Kidney (tissue), 14 donors: Measurements from ENCODE around the gene ANKRD44. TPM values are rescaled to one million over a fixed set of nuclear protein-coding genes. Genes with fewer than 3 reads are reported as not detected.

Source experiments
- DNase-seq, 5 donors: peaks; one replicate each; pipeline ENCODE4 v3.0.0-alpha.2; 2013 to 2020
- FAIRE-seq: peaks from 2 replicates; lab custom pipeline; 2012; peaks lifted over from hg19 to GRCh38; lab: Jason Lieb, UNC
- H3K27ac ChIP-seq, 2 donors: one replicate each; pipeline ENCODE4 v1.7.0; 2013; ENCODE audit warnings: low read depth in 2 of 2, low read length in 2 of 2, inconsistent platforms in 1 of 2
- H3K27me3 ChIP-seq: one replicate; pipeline ENCODE4 v1.7.1; 2013; ENCODE audit warnings: low read length, inconsistent platforms; ENCODE audit not compliant: control insufficient read depth, insufficient read depth
- H3K36me3 ChIP-seq, 3 donors: one replicate each; pipeline versions ENCODE4 v1.7.0 to v1.7.1; 2013; ENCODE audit warnings: low read length in 3 of 3, control low read depth in 1 of 3, inconsistent platforms in 1 of 3; ENCODE audit not compliant: insufficient read depth in 3 of 3, control insufficient read depth in 2 of 3
- H3K4me1 ChIP-seq, 3 donors: one replicate each; pipeline versions ENCODE4 v1.7.0 to v1.7.1; 2013; ENCODE audit warnings: low read length in 3 of 3, inconsistent platforms in 1 of 3, low read depth in 1 of 3; ENCODE audit not compliant: control insufficient read depth in 2 of 3, insufficient read depth in 2 of 3
- H3K4me3 ChIP-seq, 3 donors: one replicate each; pipeline versions ENCODE4 v1.7.0 to v1.8.1; 2013; ENCODE audit warnings: low read length in 3 of 3, control low read depth in 1 of 3, inconsistent platforms in 1 of 3
- H3K9ac ChIP-seq, 3 donors: one replicate each; pipeline versions ENCODE4 v1.7.0 to v1.7.1; 2013; ENCODE audit warnings: low read length in 3 of 3, control low read depth in 1 of 3, inconsistent platforms in 1 of 3
- H3K9me3 ChIP-seq, 3 donors: one replicate each; pipeline versions ENCODE4 v1.7.0 to v1.7.1; 2013; ENCODE audit warnings: low read length in 3 of 3, control low read depth in 1 of 3, inconsistent platforms in 1 of 3; ENCODE audit not compliant: control insufficient read depth in 2 of 3, insufficient read depth in 1 of 3
- intact Hi-C: fragments of 100-400 bp; cut with DNase I; formaldehyde crosslinking; loops from one replicate; pipeline ENCODE4 v1.11.1; 2022
- polyA plus RNA-seq: library from polyadenylated mRNA; stranded (reverse); fragments of 350-450 nt; fragmentation: Illumina TruSeq; extraction: RNeasy Lipid Tissue Mini Kit (QIAGEN cat#74804); gene quantifications from one replicate; pipeline ENCODE4 v1.2.3, GENCODE V29; 2014; ENCODE audit warnings: low read depth, low replicate concordance; ENCODE audit not compliant: insufficient read depth
- total RNA-seq: library from RNA; stranded (reverse); fragmentation: NEBNext Ultra II Directional; extraction: Animal tissue kit (Norgen Biotek cat#: 25700); gene quantifications from one replicate; pipeline ENCODE4 v1.2.1, GENCODE V29; 2021
- TF ChIP-seq, protein P1 (sequence below): IDR thresholded peaks from 3 replicates; pipeline ENCODE4 v1.5.1; 2012; ENCODE audit warnings: mild to moderate bottlenecking, moderate library complexity, borderline replicate concordance; ENCODE audit not compliant: insufficient read depth; ENCODE audit errors: extremely low read depth
- donor health status: control.
- donor health status: control.
- donor health status: control.
- donor health status: control.
- donor health status: control.
- donor health status: DM: yes; HTN: yes; CAD: no.
- donor health status: Normal renal cell carcinoma (clear cell type).

The ANKRD44 gene
- total and polyA plus RNA-seq, 2 donors from 2014 or later, result 2.2 to 39.2 TPM

DNA sequence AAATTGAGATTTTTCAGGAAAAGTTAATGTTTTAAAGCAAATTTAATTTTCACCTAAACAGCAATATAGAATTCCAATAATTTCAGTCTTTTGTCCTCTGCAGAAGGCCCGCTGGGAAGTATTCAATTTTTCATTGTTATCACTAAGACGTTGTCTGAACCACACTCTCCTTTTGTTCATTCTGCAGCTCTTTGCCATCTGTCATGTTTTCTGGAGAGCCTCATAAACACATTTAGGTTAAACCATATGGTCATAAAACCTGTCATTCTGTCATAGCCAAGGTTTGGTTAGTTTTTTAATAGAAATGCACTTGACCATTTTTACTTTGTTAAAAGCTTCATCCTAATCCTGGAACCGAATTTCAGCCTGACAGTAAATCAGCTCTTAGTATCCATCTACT is 330.1 kb downstream of the ANKRD44 start:
- H3K36me3 ChIP-seq, result no peaks in the 10 kb centered on the region
- no peak overlapping the region for H3K9ac ChIP-seq
- FAIRE-seq (no peak), DNase-seq (no peak)
- no peaks in the 10 kb centered on the region for H3K27me3 ChIP-seq
- intact Hi-C loops, result no loop called here
- no peak overlapping the region for H3K27ac ChIP-seq
- no peaks in the 10 kb centered on the region for H3K9me3 ChIP-seq
- TF ChIP-seq, protein P1, sequence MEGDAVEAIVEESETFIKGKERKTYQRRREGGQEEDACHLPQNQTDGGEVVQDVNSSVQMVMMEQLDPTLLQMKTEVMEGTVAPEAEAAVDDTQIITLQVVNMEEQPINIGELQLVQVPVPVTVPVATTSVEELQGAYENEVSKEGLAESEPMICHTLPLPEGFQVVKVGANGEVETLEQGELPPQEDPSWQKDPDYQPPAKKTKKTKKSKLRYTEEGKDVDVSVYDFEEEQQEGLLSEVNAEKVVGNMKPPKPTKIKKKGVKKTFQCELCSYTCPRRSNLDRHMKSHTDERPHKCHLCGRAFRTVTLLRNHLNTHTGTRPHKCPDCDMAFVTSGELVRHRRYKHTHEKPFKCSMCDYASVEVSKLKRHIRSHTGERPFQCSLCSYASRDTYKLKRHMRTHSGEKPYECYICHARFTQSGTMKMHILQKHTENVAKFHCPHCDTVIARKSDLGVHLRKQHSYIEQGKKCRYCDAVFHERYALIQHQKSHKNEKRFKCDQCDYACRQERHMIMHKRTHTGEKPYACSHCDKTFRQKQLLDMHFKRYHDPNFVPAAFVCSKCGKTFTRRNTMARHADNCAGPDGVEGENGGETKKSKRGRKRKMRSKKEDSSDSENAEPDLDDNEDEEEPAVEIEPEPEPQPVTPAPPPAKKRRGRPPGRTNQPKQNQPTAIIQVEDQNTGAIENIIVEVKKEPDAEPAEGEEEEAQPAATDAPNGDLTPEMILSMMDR, result no peak
- no peak overlapping the region for H3K4me3 ChIP-seq
- H3K4me1 ChIP-seq, result no peaks in the 10 kb centered on the region

DNA sequence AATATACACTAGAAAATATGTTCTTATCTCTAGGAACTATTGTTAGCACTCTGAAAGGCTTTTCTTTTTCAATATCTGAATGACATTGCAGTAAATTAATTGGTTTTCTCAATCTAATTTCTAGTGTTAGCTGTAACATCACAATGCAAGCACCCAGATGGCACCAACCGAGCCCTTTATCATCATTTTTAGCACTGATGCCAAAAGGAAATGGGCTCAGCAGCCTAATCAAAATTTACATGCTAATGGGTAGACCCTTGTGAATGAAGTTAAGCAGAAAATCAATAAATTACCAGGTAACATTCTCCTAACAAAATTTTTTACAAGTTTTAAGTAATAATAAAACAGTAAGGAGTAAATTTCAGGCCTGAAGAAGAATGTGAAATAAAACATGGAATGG is 330.6 kb downstream of the ANKRD44 start:
- TF ChIP-seq, protein P1, result no peak
- intact Hi-C loops, result no loop called here
- no peaks in the 10 kb centered on the region for H3K27me3 ChIP-seq

DNA sequence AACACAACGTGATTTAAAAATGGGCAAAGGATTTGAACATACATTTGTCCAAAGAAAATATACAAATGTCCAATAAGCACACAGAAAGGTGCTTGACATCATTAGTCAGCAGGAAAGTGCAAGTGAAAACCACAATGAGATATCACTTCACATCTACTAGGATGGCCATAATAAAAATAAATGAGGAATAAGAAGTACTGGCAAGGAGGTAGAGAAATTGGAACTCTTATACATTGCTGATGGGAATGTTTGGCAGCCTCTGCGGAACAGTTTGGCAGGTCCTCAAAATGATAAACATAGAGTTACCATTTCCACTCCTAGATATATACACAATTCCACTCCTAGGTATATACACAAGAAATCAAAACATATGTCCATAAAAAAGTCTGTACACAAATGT is 333.1 kb downstream of the ANKRD44 start:
- H3K9ac ChIP-seq, result no peak overlapping the region
- TF ChIP-seq, protein P1, result no peak
- FAIRE-seq (no peak), DNase-seq (no peak)
- intact Hi-C loops, result no loop called here
- no peaks in the 10 kb centered on the region for H3K27me3 ChIP-seq
- H3K4me1 ChIP-seq, result no peaks in the 10 kb centered on the region
- no peak overlapping the region for H3K4me3 ChIP-seq
- H3K36me3 ChIP-seq, result no peaks in the 10 kb centered on the region
- no peak overlapping the region for H3K27ac ChIP-seq
- H3K9me3 ChIP-seq, result no peaks in the 10 kb centered on the region

More for the DNA sequence above, 330.6 kb downstream of the ANKRD44 start:
- Histone ChIP-seq H3K9me3 (no peaks in the 10 kb centered on the region), H3K4me1 (no peaks in the 10 kb centered on the region), H3K9ac (no peak overlapping the region), H3K4me3 (no peak overlapping the region), H3K27ac (no peak overlapping the region), H3K36me3 (no peaks in the 10 kb centered on the region)
- DNase-seq, result no peak
- FAIRE-seq, result no peak

DNA sequence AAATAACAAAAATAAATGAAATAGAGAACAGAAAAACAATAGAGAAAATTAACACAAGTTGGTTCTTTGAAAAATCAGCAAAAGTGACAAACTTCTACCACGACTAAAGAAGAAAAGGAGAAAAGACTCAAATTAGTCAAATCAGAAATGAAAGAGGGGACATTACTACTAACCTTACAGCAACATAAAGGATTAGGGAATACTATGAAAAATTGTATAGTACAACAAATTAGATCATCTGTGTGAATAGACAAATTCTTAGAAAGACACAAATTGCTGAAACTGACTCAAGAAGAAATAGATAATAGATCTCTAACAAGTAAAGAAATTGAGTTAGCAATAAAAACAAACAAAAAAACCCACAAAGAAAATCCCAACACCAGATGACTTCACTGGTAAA is 335.6 kb downstream of the ANKRD44 start:
- intact Hi-C loops, result no loop called here

More for the DNA sequence above, 335.6 kb downstream of the ANKRD44 start:
- no peaks in the 10 kb centered on the region for H3K9me3 ChIP-seq
- FAIRE-seq, result no peak
- H3K36me3 ChIP-seq, result no peaks in the 10 kb centered on the region
- H3K9ac ChIP-seq, result no peak overlapping the region
- H3K4me3 ChIP-seq, result no peak overlapping the region
- no peaks in the 10 kb centered on the region for H3K4me1 ChIP-seq
- H3K27ac ChIP-seq, result no peak overlapping the region
- TF ChIP-seq, protein P1, result no peak
- no peak for DNase-seq
- H3K27me3 ChIP-seq, result no peaks in the 10 kb centered on the region
